Stomach (tissue), 9 donors: ENCODE results near the gene FADS2. TPM values are rescaled to one million over a fixed set of nuclear protein-coding genes. Genes with fewer than 3 reads are reported as not detected.

Experiments
- DNase-seq, 2 donors: peaks; one replicate each; pipeline versions ENCODE4 v3.0.0 to v3.0.0-alpha.2; 2013 to 2019
- H3K27ac ChIP-seq, 5 donors: fragments of 200-600 bp in 4 of 5; sonication (generic) in 4 of 5; one replicate each; pipeline ENCODE4 v1.5.1; 2013 to 2019; ENCODE audit warnings: mild to moderate bottlenecking in 1 of 5, moderate library complexity in 1 of 5
- H3K27me3 ChIP-seq, 3 donors: fragments of 200-600 bp; sonication (generic); one replicate each; pipeline ENCODE4 v1.5.1; 2017 to 2019; ENCODE audit warnings: mixed run types in 1 of 3
- H3K36me3 ChIP-seq, 4 donors: fragments of 200-600 bp; sonication (generic); 1 replicate in 3 of 4; 2 replicates in 1 of 4; pipeline ENCODE4 v1.5.1; 2016 to 2019
- H3K4me1 ChIP-seq, 4 donors: fragments of 200-600 bp; sonication (generic); one replicate each; pipeline ENCODE4 v1.5.1; 2016 to 2019
- H3K4me3 ChIP-seq, 4 donors: fragments of 200-600 bp; sonication (generic) in 3 of 4; one replicate each; pipeline ENCODE4 v1.5.1; 2016 to 2019; ENCODE audit warnings: mild to moderate bottlenecking in 1 of 4
- H3K9me3 ChIP-seq, 4 donors: fragments of 200-600 bp; sonication (generic); one replicate each; pipeline ENCODE4 v1.5.1; 2016 to 2019
- CTCF ChIP-seq, 7 experiments: fragments of 450-650 bp in 4 of 7; fragments of 200-600 bp in 3 of 7; sonication (generic) in 3 of 7; IDR thresholded peaks; one replicate each; pipeline ENCODE4 v1.5.1; 2016 to 2019; ENCODE audit warnings: antibody characterized with exemption in 7 of 7, control low read depth in 2 of 7, mild to moderate bottlenecking in 1 of 7
- EP300 ChIP-seq: sonication (generic); formaldehyde crosslinking; IDR thresholded peaks from one replicate; pipeline ENCODE4 v1.6.1; 2017; ENCODE audit warnings: antibody characterized with exemption
- POLR2A ChIP-seq, 4 donors: fragments of 450-650 bp; IDR thresholded peaks; one replicate each; pipeline ENCODE4 v1.6.1; 2016; ENCODE audit warnings: antibody characterized with exemption in 4 of 4, control low read depth in 2 of 4, mild to moderate bottlenecking in 1 of 4, moderate library complexity in 1 of 4
- POLR2AphosphoS5 ChIP-seq, 3 donors: sonication (generic); formaldehyde crosslinking; IDR thresholded peaks; one replicate each; pipeline ENCODE4 v1.6.1; 2016; ENCODE audit warnings: antibody characterized with exemption in 3 of 3
- WGBS, 5 donors: extraction: QIAGEN DNeasy Blood & Tissue Kit in 3 of 5; methylation state at CpG; one replicate each; pipeline versions ENCODE4 v1.1.5 to v1.1.7; 2013 to 2018; 5-methylcytosine and 5-hydroxymethylcytosine counted together
- intact Hi-C: fragments of 100-400 bp; cut with DNase I; formaldehyde crosslinking; loops from one replicate; pipeline ENCODE4 v1.15.1; 2023; ENCODE audit warnings: low total_unique reads
- polyA plus RNA-seq, 3 donors: library from polyadenylated mRNA; stranded (reverse); fragments of 200-250 nt; gene quantifications; one replicate each; pipeline ENCODE4 v1.2.3, GENCODE V29; 2013
- total RNA-seq, 5 donors: library from RNA; depleted of rRNA; stranded (reverse); fragments of >200 nt; gene quantifications; one replicate each; pipeline versions ENCODE4 v1.1.0 to v1.2.3, GENCODE V29; 2014 to 2016
- donor health status: healthy with polysubstance abuse.
- donor health status: Bipolar disorder and iron deficiency.
- donor health status: healthy.

The FADS2 gene
- total and polyA plus RNA-seq, 8 donors: 3.5 to 17.1 (median 13.0) TPM; not detected in 1

DNA sequence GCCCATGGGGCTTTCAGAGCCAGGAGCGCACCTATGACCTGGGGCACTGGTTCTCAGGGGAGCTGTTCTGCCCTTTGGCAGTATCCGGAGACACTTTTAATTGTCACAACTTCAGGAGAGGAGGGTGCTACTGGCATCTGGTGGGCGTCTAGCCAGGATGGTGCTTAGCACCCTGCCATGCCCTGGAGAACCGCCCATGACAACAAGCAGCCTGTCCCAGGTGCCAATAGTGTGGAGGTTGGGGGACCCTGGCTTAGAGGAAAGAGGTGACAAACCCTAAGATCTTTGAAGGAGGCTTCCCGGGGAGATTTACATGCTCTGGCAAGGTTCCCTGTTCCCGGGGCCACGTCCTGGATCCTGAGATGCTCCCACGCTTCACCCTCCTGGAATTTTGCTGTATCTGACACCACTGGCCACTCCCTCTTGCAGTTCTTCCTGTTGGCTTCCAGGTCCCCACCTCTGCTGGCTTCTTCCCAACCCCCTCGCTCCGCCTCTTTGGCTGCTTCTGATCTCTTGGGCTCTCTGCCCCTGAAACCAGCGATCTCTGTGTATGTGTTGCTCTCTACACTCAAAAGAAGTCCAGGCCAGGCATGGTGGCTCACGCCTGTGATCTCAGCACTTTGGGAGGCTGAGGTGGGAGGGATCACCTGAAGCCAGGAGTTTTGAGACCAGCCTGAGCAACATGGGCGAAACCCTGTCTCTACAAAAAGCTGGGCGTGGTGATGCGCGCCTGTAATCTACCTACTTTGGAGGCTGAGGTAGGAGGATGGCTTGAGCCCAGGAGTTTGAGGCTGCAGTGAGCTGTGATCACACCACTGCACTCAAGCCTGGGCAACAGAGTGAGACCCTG, 32.2 kb downstream of the FADS2 start:
- 62 to 75% (median 68%) methylated on average over 15 to 16 of the region's 16 CpGs for WGBS, 5 donors
- TF ChIP-seq EP300 (no peak), POLR2A (IDR thresholded peaks at IDR 0.05) (no peak), CTCF (IDR thresholded peaks at IDR 0.05) (no peak), POLR2AphosphoS5 (IDR thresholded peaks at IDR 0.05) (no peak)
- peaks cover 0 to 69% (median 22%) of the 10 kb centered on the region in 4 donors for H3K36me3 ChIP-seq
- intact Hi-C loops: no loop called here
- no peak overlapping the region for H3K4me3 ChIP-seq
- H3K27ac ChIP-seq: no peak overlapping the region
- DNase-seq: peak in 1 of 2 donors; percentile 84
- no peaks in the 10 kb centered on the region for H3K27me3 ChIP-seq
- H3K9me3 ChIP-seq: no peaks in the 10 kb centered on the region
- peaks cover 0 to 9% (median 5%) of the 10 kb centered on the region in 4 donors for H3K4me1 ChIP-seq

DNA sequence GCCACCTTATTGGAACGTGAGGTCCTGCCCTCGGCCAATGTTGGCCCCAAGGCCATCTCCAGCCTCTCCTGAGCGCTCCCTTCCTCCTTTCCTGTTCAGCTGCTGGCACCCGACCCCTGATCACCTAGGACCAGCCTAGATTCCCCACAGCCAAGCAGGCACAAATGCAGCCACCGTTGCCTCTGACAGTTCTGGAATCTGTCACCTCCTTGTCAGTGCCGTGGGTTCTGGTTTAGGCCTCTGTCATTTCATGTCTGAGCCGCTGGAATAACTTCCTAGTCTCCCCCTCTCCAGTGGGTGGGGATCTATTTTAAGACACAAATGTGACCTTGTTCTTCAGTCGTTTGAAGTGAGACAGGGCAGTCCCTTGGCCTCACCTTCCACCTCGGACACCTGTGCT, 33.5 kb downstream of the FADS2 start:
- intact Hi-C loops: no loop called here
- H3K9me3 ChIP-seq: no peaks in the 10 kb centered on the region
- WGBS, 5 donors: 68 to 80% (median 75%) methylated on average over 9 of the region's 9 CpGs
- H3K4me3 ChIP-seq: no peak overlapping the region
- H3K27me3 ChIP-seq: no peaks in the 10 kb centered on the region
- TF ChIP-seq POLR2A (IDR thresholded peaks at IDR 0.05) (no peak), POLR2AphosphoS5 (IDR thresholded peaks at IDR 0.05) (no peak), EP300 (no peak), CTCF (IDR thresholded peaks at IDR 0.05) (no peak)
- no peak overlapping the region for H3K27ac ChIP-seq
- peaks cover 0 to 78% (median 24%) of the 10 kb centered on the region in 4 donors for H3K36me3 ChIP-seq
- DNase-seq: no peak
- peaks cover 0 to 9% (median 5%) of the 10 kb centered on the region in 4 donors for H3K4me1 ChIP-seq

DNA sequence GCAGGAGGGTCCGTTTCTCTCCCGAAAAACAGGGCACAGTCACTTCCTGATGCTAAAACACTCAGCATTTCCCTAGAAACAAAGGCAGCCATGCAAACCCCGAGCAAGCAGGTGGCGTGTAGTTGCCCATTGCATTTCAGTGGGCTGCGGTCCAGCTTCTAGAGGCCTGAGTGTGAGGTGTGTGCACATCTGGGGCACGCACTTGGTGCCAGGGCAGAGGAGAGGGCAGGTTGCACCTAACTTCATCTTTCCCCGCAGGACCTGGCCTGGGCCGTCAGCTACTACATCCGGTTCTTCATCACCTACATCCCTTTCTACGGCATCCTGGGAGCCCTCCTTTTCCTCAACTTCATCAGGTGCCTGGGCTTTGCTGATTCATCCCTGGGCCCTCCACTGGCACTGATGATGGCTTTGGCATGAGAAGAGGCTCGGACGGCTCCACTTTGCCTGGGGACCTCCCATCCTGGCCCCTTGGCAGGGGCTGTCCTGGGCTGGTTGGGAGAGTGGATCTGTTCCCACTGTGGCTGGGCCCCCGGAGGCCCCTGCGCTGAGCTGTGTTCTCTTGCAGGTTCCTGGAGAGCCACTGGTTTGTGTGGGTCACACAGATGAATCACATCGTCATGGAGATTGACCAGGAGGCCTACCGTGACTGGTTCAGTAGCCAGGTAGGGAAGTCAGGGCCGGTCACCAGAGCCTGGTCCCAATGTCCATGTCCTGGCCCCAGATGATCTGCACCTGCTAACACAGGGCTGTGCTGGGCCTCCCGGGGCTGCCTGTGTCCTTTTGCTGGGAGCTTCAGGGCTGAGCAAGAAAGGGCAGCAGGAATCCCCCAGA, 34.8 kb downstream of the FADS2 start:
- Histone ChIP-seq H3K4me1 (peaks cover 0 to 9% (median 5%) of the 10 kb centered on the region in 4 donors), H3K4me3 (no peak overlapping the region), H3K27ac (no peak overlapping the region), H3K9me3 (no peaks in the 10 kb centered on the region), H3K27me3 (no peaks in the 10 kb centered on the region), H3K36me3 (peaks cover 0 to 69% (median 18%) of the 10 kb centered on the region in 4 donors)
- intact Hi-C loops: no loop called here
- TF ChIP-seq POLR2AphosphoS5 (IDR thresholded peaks at IDR 0.05) (no peak), EP300 (no peak)
- WGBS, 5 donors: 89 to 96% (median 92%) methylated on average over 16 to 18 of the region's 18 CpGs
- DNase-seq: no peak

GRCh38 chr11:61863548-61864081, 35.5 kb downstream of the FADS2 start:
- WGBS, 5 donors: 93 to 96% (median 94%) methylated on average over 12 to 13 of the region's 13 CpGs
- no peak for DNase-seq
- intact Hi-C loops: no loop called here
- H3K4me1 ChIP-seq: peaks cover 0 to 9% (median 5%) of the 10 kb centered on the region in 4 donors
- TF ChIP-seq POLR2AphosphoS5 (IDR thresholded peaks at IDR 0.05): no peak
- TF ChIP-seq POLR2A (IDR thresholded peaks at IDR 0.05): no peak
- TF ChIP-seq EP300: no peak
- TF ChIP-seq CTCF (IDR thresholded peaks at IDR 0.05): no peak
- H3K9me3 ChIP-seq: no peaks in the 10 kb centered on the region
- H3K27ac ChIP-seq: no peak overlapping the region
- no peak overlapping the region for H3K4me3 ChIP-seq
- no peaks in the 10 kb centered on the region for H3K27me3 ChIP-seq
- peaks cover 0 to 68% (median 17%) of the 10 kb centered on the region in 4 donors for H3K36me3 ChIP-seq
